H1 (cell line): Measurements from ENCODE around the gene HEPACAM. TPM values are rescaled to one million over a fixed set of nuclear protein-coding genes. Genes with fewer than 3 reads are reported as not detected.

Experiments
- CTCF ChIA-PET: fragments of 300-600 bp; sonication (Branson Sonifier 250); formaldehyde crosslinking; loops from one replicate; lab custom pipeline; 2021; ENCODE audit not compliant: partially characterized antibody; lab: Charles Lee
- POLR2A ChIA-PET: fragments of 300-600 bp; sonication (Branson Sonifier 250); formaldehyde crosslinking; loops from one replicate; lab custom pipeline; 2021; ENCODE audit warnings: inconsistent platforms; ENCODE audit not compliant: partially characterized antibody; lab: Charles Lee
- DNase-seq, 2 experiments: peaks; one replicate each; pipeline versions ENCODE4 v3.0.0 to v3.0.0-alpha.2; 2010 to 2022; ENCODE audit warnings: low spot score in 2 of 2, low read depth in 1 of 2, mixed read lengths in 1 of 2
- FAIRE-seq: peaks from 2 replicates; lab custom pipeline; 2011; peaks lifted over from hg19 to GRCh38; lab: Jason Lieb, UNC
- H2AFZ ChIP-seq: 2 replicates; pipeline ENCODE4 v1.8.1; 2012; ENCODE audit warnings: low read length, inconsistent platforms
- H2AK5ac ChIP-seq: 2 replicates; pipeline ENCODE4 v1.6.1; 2013; ENCODE audit warnings: low read depth, low read length
- H2BK120ac ChIP-seq: replicated peaks from 2 replicates; pipeline ENCODE3; 2013; ENCODE audit warnings: low read depth, low read length, inconsistent platforms
- H2BK12ac ChIP-seq: 2 replicates; pipeline ENCODE4 v1.6.1; 2013; ENCODE audit warnings: low read depth, low read length
- H2BK15ac ChIP-seq: 2 replicates; pipeline ENCODE4 v1.6.1; 2013; ENCODE audit warnings: low read length
- H2BK20ac ChIP-seq: 2 replicates; pipeline ENCODE4 v1.6.1; 2013; ENCODE audit warnings: low read length
- H2BK5ac ChIP-seq: 2 replicates; pipeline ENCODE4 v1.6.1; 2013; ENCODE audit warnings: low read depth, low read length
- H3K14ac ChIP-seq: 2 replicates; pipeline ENCODE4 v1.6.1; 2013; ENCODE audit warnings: inconsistent platforms; ENCODE audit not compliant: insufficient read length
- H3K18ac ChIP-seq: 2 replicates; pipeline ENCODE4 v1.6.1; 2013; ENCODE audit warnings: low read length; ENCODE audit errors: extremely low read depth
- H3K23ac ChIP-seq: 2 replicates; pipeline ENCODE4 v1.6.1; 2013; ENCODE audit warnings: inconsistent platforms; ENCODE audit not compliant: insufficient read length
- H3K23me2 ChIP-seq: 2 replicates; pipeline ENCODE4 v1.6.1; 2013; ENCODE audit warnings: low read depth, low read length
- H3K27ac ChIP-seq: 2 replicates; pipeline ENCODE4 v1.6.1; 2011; ENCODE audit warnings: low read depth, low read length, inconsistent platforms
- H3K27me3 ChIP-seq, 4 experiments: replicated peaks in 1 of 4; 1 replicate in 1 of 4; 2 replicates in 3 of 4; pipeline versions ENCODE4 v1.6.1 to v1.8.1; 2011 to 2013; ENCODE audit warnings: low read length in 3 of 4, mild to moderate bottlenecking in 3 of 4, inconsistent platforms in 2 of 4, mixed read lengths in 2 of 4, moderate library complexity in 1 of 4; ENCODE audit not compliant: control insufficient read depth in 3 of 4, insufficient read depth in 3 of 4; ENCODE audit errors: extremely low read depth in 1 of 4
- H3K36me3 ChIP-seq, 4 experiments: 2 replicates each; pipeline versions ENCODE4 v1.6.1 to v1.8.1; 2011 to 2013; ENCODE audit warnings: mild to moderate bottlenecking in 4 of 4, low read length in 3 of 4, moderate library complexity in 2 of 4, control low read depth in 1 of 4, inconsistent platforms in 1 of 4; ENCODE audit not compliant: insufficient read depth in 4 of 4, control insufficient read depth in 2 of 4
- H3K4ac ChIP-seq: replicated peaks from 2 replicates; pipeline ENCODE3; 2013; ENCODE audit warnings: low read length, low read depth, mixed read lengths, inconsistent platforms; ENCODE audit not compliant: insufficient read length
- H3K4me1 ChIP-seq, 4 experiments: replicated peaks in 1 of 4; 1 replicate in 1 of 4; 2 replicates in 3 of 4; pipeline versions ENCODE4 v1.6.1 to v1.8.1; 2011 to 2013; ENCODE audit warnings: low read length in 3 of 4, inconsistent platforms in 2 of 4, mixed read lengths in 1 of 4; ENCODE audit not compliant: insufficient read depth in 4 of 4, control insufficient read depth in 3 of 4
- H3K4me2 ChIP-seq, 2 experiments: 2 replicates each; pipeline versions ENCODE4 v1.6.1 to v1.8.1; 2011 to 2013; ENCODE audit warnings: low read depth in 2 of 2, low read length in 2 of 2, control low read depth in 1 of 2, inconsistent platforms in 1 of 2, mild to moderate bottlenecking in 1 of 2; ENCODE audit not compliant: insufficient read depth in 1 of 2
- H3K4me3 ChIP-seq, 4 experiments: fragments of 200-600, 300-600 bp in 1 of 4; sonication (generic), shearing (Covaris generic), sonication (Bioruptor Twin) in 1 of 4; 2 replicates each; pipeline versions ENCODE4 v1.5.1 to v1.8.1; 2011 to 2016; ENCODE audit warnings: low read length in 4 of 4, low read depth in 3 of 4, control low read depth in 2 of 4, inconsistent platforms in 2 of 4, mild to moderate bottlenecking in 2 of 4, mixed read lengths in 1 of 4, moderate library complexity in 1 of 4; ENCODE audit not compliant: insufficient read depth in 2 of 4; ENCODE audit errors: extremely low read depth in 1 of 4
- H3K56ac ChIP-seq: replicated peaks from 2 replicates; pipeline ENCODE3; 2013; ENCODE audit warnings: low read depth, mild to moderate bottlenecking, mixed read lengths, low read length, inconsistent platforms; ENCODE audit not compliant: insufficient read length
- H3K79me1 ChIP-seq: 2 replicates; pipeline ENCODE4 v1.6.1; 2013; ENCODE audit warnings: low read depth, low read length, control low read depth
- H3K79me2 ChIP-seq, 2 experiments: 2 replicates each; pipeline versions ENCODE4 v1.6.1 to v1.8.1; 2012 to 2013; ENCODE audit warnings: low read length in 2 of 2, mild to moderate bottlenecking in 2 of 2, inconsistent platforms in 1 of 2; ENCODE audit not compliant: insufficient read depth in 2 of 2, control insufficient read depth in 1 of 2
- H3K9ac ChIP-seq, 4 experiments: replicated peaks in 1 of 4; 1 replicate in 1 of 4; 2 replicates in 3 of 4; pipeline versions ENCODE4 v1.6.1 to v1.8.1; 2011 to 2013; ENCODE audit warnings: low read depth in 3 of 4, low read length in 3 of 4, control low read depth in 2 of 4, mild to moderate bottlenecking in 2 of 4, moderate library complexity in 2 of 4, inconsistent platforms in 1 of 4; ENCODE audit errors: extremely low read depth in 1 of 4
- H3K9me3 ChIP-seq, 2 experiments: 2 replicates each; pipeline versions ENCODE4 v1.6.1 to v1.8.1; 2012 to 2013; ENCODE audit warnings: mild to moderate bottlenecking in 2 of 2, moderate library complexity in 2 of 2, control low read depth in 1 of 2, inconsistent platforms in 1 of 2, low read depth in 1 of 2, low read length in 1 of 2, mixed read lengths in 1 of 2; ENCODE audit not compliant: insufficient read depth in 2 of 2
- H4K20me1 ChIP-seq, 2 experiments: replicated peaks in 1 of 2; 2 replicates each; pipeline versions ENCODE3 to v1.8.1; 2011 to 2013; ENCODE audit warnings: inconsistent platforms in 2 of 2, low read length in 2 of 2, mild to moderate bottlenecking in 1 of 2; ENCODE audit not compliant: insufficient read depth in 2 of 2, control insufficient read depth in 1 of 2
- H4K5ac ChIP-seq: 2 replicates; pipeline ENCODE4 v1.6.1; 2013; ENCODE audit warnings: low read length, low read depth, mixed read lengths, inconsistent platforms; ENCODE audit not compliant: insufficient read length
- H4K8ac ChIP-seq: 2 replicates; pipeline ENCODE4 v1.8.0; 2013; ENCODE audit warnings: mild to moderate bottlenecking, moderate library complexity, low read length, inconsistent platforms; ENCODE audit not compliant: insufficient read depth; ENCODE audit errors: extremely low read depth
- H4K91ac ChIP-seq: replicated peaks from 2 replicates; pipeline ENCODE3; 2013; ENCODE audit warnings: low read length, mixed read lengths, inconsistent platforms; ENCODE audit not compliant: insufficient read length
- ASH2L ChIP-seq: fragments of 200-600, 300-600 bp; sonication (generic); IDR thresholded peaks from one replicate; pipeline ENCODE4 v1.7.1; 2017; ENCODE audit warnings: low read length
- CTBP2 ChIP-seq: IDR thresholded peaks from 2 replicates; pipeline ENCODE4 v1.7.0; 2011; ENCODE audit warnings: borderline replicate concordance, mild to moderate bottlenecking, moderate library complexity, mixed read lengths, low read length; ENCODE audit not compliant: insufficient read depth, insufficient read length
- FOSL1 ChIP-seq: IDR thresholded peaks from 2 replicates; pipeline ENCODE4 v1.6.1; 2011; ENCODE audit warnings: mild to moderate bottlenecking, low read depth, low read length, moderate library complexity; ENCODE audit not compliant: insufficient read depth
- HDAC2 ChIP-seq, 2 experiments: fragments of 300-600 bp in 1 of 2; sonication (generic) in 1 of 2; IDR thresholded peaks; 2 replicates each; pipeline ENCODE4 v1.6.1; 2011 to 2012; ENCODE audit warnings: low read depth in 2 of 2, low read length in 2 of 2, mild to moderate bottlenecking in 2 of 2, moderate library complexity in 2 of 2, borderline replicate concordance in 1 of 2, inconsistent platforms in 1 of 2
- JUND ChIP-seq: IDR thresholded peaks from 2 replicates; pipeline ENCODE4 v1.6.1; 2011; ENCODE audit warnings: mild to moderate bottlenecking, improper control_type of control experiment, low read length
- TCF12 ChIP-seq: IDR thresholded peaks from 2 replicates; pipeline ENCODE4 v1.6.1; 2011; ENCODE audit warnings: low read depth, mild to moderate bottlenecking, low read length
- WGBS, 2 experiments: shearing (Covaris generic) in 1 of 2; methylation state at CpG; one replicate each; pipeline versions ENCODE4 v1.1.6 to v1.1.7; 2013 to 2015; ENCODE audit warnings: low lambda C conversion rate in 2 of 2, mixed read lengths in 2 of 2, inconsistent platforms in 1 of 2, low coverage in 1 of 2, missing lambda C conversion rate in 1 of 2; ENCODE audit not compliant: insufficient replicate concordance in 2 of 2, insufficient coverage in 1 of 2, insufficient read length in 1 of 2; ENCODE audit errors: extremely low coverage in 1 of 2, missing lambda C conversion rate in 1 of 2; 5-methylcytosine and 5-hydroxymethylcytosine counted together
- polyA plus RNA-seq, 7 experiments: library from polyadenylated mRNA; depleted of rRNA in 3 of 7; stranded (reverse) in 5 of 7; unstranded in 2 of 7; fragments of >200 nt in 5 of 7; fragments of 200-250 nt in 2 of 7; gene quantifications; 1 replicate in 5 of 7; 2 replicates in 1 of 7; 4 replicates in 1 of 7; pipeline versions ENCODE4 v1.2.1 to v1.2.3, GENCODE V29; 2011 to 2013; ENCODE audit warnings: missing spikeins in 2 of 7, mixed read lengths in 2 of 7
- total RNA-seq: library from RNA; stranded (reverse); fragmentation: NEBNext Ultra II Directional; extraction: Animal tissue kit (Norgen Biotek cat#: 25700); gene quantifications from 2 replicates; pipeline ENCODE4 v1.2.1, GENCODE V29; 2021
- TF ChIP-seq, protein P1 (sequence below): IDR thresholded peaks from 2 replicates; pipeline ENCODE4 v1.6.1; 2012; ENCODE audit warnings: low read length, inconsistent platforms

HEPACAM gene
- total and polyA plus RNA-seq, 2 of the 8 experiments (the other 6 are each of a cell fraction or from before 2014, with no cell fraction given), result not detected

DNA sequence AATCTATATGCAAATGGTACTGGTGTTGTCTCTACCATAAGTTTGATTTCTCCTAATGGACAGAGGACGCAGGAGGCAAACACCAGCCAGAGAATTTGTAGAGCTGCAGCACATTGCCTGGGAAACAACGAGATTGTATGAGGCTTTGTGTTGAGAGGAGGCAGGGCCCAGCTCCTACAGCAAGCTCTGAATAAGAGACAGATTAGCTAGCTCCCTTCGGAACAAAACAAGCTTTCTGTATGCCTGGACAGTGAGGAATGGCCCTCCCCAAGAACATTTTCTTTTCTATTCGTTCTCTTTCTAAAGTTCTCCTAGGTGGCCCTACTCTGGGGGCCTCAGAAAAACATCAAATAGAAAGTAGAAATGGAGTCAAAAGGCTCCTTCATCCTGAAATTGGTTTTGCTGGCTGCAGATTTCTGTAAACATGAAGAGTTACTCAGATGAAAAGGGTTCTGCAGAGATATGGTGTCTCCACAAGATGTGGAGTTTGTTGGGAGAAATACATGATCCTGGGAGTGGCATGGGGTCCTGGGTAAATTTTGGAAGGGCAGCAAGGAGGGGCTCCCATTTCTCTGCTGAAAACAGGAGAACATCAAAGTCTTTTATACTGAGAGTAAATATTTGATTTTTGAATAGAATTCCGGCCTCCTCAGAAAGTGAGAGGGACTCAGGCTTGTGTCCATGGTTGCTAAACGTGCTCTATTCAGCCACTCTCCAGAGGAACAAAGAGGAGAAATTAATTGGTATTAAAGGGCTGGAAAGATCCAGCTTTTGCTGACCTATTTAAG lies 6.8 kb upstream of the HEPACAM start:
- WGBS, 2 experiments, result 79% methylated on average over 6 of the region's 6 CpGs; no CpG with 5 or more reads in 1 of the 2 experiments
- no peak overlapping the region for H3K4me3 ChIP-seq
- H2BK15ac ChIP-seq, result no peak overlapping the region
- FAIRE-seq, result no peak
- H3K23ac ChIP-seq, result no peak overlapping the region
- ChIA-PET POLR2A (no interaction called here), CTCF (interaction anchor here (0.8 to 2.5 kb wide), 8 partner anchors 10 to 292 kb away, joined by 3 to 9 read pairs (median 4); no protein-coding TSS in a partner anchor)
- H3K79me1 ChIP-seq, result no peaks in the 10 kb centered on the region
- no peak overlapping the region for H2BK12ac ChIP-seq
- H3K27ac ChIP-seq, result no peak overlapping the region
- no peak overlapping the region for H3K18ac ChIP-seq
- no peak overlapping the region for H4K91ac ChIP-seq
- H2BK120ac ChIP-seq, result no peak overlapping the region
- H3K4ac ChIP-seq, result no peak overlapping the region
- H3K4me2 ChIP-seq, result no peak overlapping the region
- peaks cover 0 to 3% (median 0%) of the 10 kb centered on the region in 4 experiments; a peak in 1 of 7 replicates for H3K27me3 ChIP-seq
- H3K14ac ChIP-seq, result no peak overlapping the region
- H4K5ac ChIP-seq, result no peak overlapping the region
- H3K9ac ChIP-seq, result no peak overlapping the region
- no peak overlapping the region for H2BK20ac ChIP-seq
- H4K20me1 ChIP-seq, result no peaks in the 10 kb centered on the region
- no peak for DNase-seq
- H3K4me1 ChIP-seq, result peaks cover 0 to 3% (median 0%) of the 10 kb centered on the region in 4 experiments; a peak in 1 of 7 replicates
- no peak overlapping the region for H2AFZ ChIP-seq
- H4K8ac ChIP-seq, result no peak overlapping the region
- no peak overlapping the region for H3K56ac ChIP-seq
- no peaks in the 10 kb centered on the region for H3K36me3 ChIP-seq
- no peaks in the 10 kb centered on the region for H3K23me2 ChIP-seq
- no peak overlapping the region for H2BK5ac ChIP-seq
- H2AK5ac ChIP-seq, result no peak overlapping the region
- no peaks in the 10 kb centered on the region for H3K79me2 ChIP-seq
- no peaks in the 10 kb centered on the region for H3K9me3 ChIP-seq
- TF ChIP-seq CTBP2 (no peak), ASH2L (no peak), TCF12 (no peak), JUND (no peak), FOSL1 (no peak), HDAC2 (IDR thresholded peaks at IDR 0.05; ENCODE audit: borderline replicate concordance in 1 of 2, low read depth in 2 of 2, low read length in 2 of 2) (no peak)
- TF ChIP-seq, protein P1, sequence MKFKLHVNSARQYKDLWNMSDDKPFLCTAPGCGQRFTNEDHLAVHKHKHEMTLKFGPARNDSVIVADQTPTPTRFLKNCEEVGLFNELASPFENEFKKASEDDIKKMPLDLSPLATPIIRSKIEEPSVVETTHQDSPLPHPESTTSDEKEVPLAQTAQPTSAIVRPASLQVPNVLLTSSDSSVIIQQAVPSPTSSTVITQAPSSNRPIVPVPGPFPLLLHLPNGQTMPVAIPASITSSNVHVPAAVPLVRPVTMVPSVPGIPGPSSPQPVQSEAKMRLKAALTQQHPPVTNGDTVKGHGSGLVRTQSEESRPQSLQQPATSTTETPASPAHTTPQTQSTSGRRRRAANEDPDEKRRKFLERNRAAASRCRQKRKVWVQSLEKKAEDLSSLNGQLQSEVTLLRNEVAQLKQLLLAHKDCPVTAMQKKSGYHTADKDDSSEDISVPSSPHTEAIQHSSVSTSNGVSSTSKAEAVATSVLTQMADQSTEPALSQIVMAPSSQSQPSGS, result no peak
